Psoas muscle (tissue), 8 donors: ENCODE data around the gene ACKR1. TPM values are rescaled to one million over a fixed set of nuclear protein-coding genes. Genes with fewer than 3 reads are reported as not detected.

Experiments
- ATAC-seq, 4 donors: fragments of 200-7000 bp; cut with Tn5 transposase; one replicate each; pipeline ENCODE4 v1.9.1; 2020; ENCODE audit warnings: moderate library complexity in 3 of 4, mild to moderate bottlenecking in 2 of 4
- DNase-seq, 2 donors: peaks; one replicate each; pipeline ENCODE4 v3.0.0-alpha.2; 2020
- H3K27ac ChIP-seq: fragments of 200-600 bp; one replicate; pipeline ENCODE4 v1.8.0; 2022
- H3K27me3 ChIP-seq, 3 donors: fragments of 200-600 bp in 1 of 3; one replicate each; pipeline versions ENCODE4 v1.6.1 to v1.8.0; 2013 to 2022; ENCODE audit warnings: low read length in 2 of 3, mild to moderate bottlenecking in 2 of 3, moderate library complexity in 1 of 3; ENCODE audit not compliant: insufficient read depth in 3 of 3
- H3K36me3 ChIP-seq, 2 donors: fragments of 200-600 bp in 1 of 2; one replicate each; pipeline versions ENCODE4 v1.6.1 to v1.8.0; 2013 to 2022; ENCODE audit warnings: low read depth in 1 of 2, mild to moderate bottlenecking in 1 of 2, moderate library complexity in 1 of 2; ENCODE audit not compliant: insufficient read depth in 1 of 2
- H3K4me1 ChIP-seq: fragments of 200-600 bp; one replicate; pipeline ENCODE4 v1.8.0; 2022
- H3K4me3 ChIP-seq: fragments of 200-600 bp; one replicate; pipeline ENCODE4 v1.8.0; 2022; ENCODE audit warnings: mild to moderate bottlenecking
- H3K9me3 ChIP-seq: fragments of 200-600 bp; one replicate; pipeline ENCODE4 v1.8.0; 2022
- WGBS, 3 donors: extraction: QIAGEN DNeasy Blood & Tissue Kit; methylation state at CpG; one replicate each; pipeline versions ENCODE4 v1.1.6 to v1.1.7; 2013; 5-methylcytosine and 5-hydroxymethylcytosine counted together
- intact Hi-C, 2 donors: fragments of 100-400 bp; cut with DNase I; formaldehyde crosslinking; loops; one replicate each; pipeline versions ENCODE4 v1.11.0 to v1.14.2; 2022
- polyA plus RNA-seq, 3 donors: library from polyadenylated mRNA; stranded (reverse); fragments of 200-250 nt; gene quantifications; one replicate each; pipeline ENCODE4 v1.2.3, GENCODE V29; 2013
- total RNA-seq, 4 donors: library from RNA; stranded (reverse); fragmentation: NEBNext Ultra II Directional in 2 of 4; extraction: Animal tissue kit (Norgen Biotek cat#: 25700) in 2 of 4; gene quantifications; one replicate each; pipeline versions ENCODE4 v1.2.1 to v1.2.4, GENCODE V29; 2021 to 2023
- TF ChIP-seq, protein P1 (sequence below): fragments of 200-600 bp; IDR thresholded peaks from one replicate; pipeline ENCODE4 v1.8.0; 2022; ENCODE audit warnings: antibody characterized with exemption
- donor health status: healthy with polysubstance abuse.
- donor health status: DM: no; HTN: no; CAD: no; lungs with moderate emphysema.
- donor health status: Bipolar disorder and iron deficiency.
- donor health status: healthy.
- donor health status: DM: yes; HTN: yes; CAD: no.
- donor health status: DM: no; HTN: no; CAD: no.
- donor health status: DM: no; HTN: no; CAD: no.
- donor health status: DM: yes; HTN: yes; CAD: no.

Gene ACKR1
- total and polyA plus RNA-seq, 7 donors = 11.1 to 24.0 (median 15.2) TPM

DNA sequence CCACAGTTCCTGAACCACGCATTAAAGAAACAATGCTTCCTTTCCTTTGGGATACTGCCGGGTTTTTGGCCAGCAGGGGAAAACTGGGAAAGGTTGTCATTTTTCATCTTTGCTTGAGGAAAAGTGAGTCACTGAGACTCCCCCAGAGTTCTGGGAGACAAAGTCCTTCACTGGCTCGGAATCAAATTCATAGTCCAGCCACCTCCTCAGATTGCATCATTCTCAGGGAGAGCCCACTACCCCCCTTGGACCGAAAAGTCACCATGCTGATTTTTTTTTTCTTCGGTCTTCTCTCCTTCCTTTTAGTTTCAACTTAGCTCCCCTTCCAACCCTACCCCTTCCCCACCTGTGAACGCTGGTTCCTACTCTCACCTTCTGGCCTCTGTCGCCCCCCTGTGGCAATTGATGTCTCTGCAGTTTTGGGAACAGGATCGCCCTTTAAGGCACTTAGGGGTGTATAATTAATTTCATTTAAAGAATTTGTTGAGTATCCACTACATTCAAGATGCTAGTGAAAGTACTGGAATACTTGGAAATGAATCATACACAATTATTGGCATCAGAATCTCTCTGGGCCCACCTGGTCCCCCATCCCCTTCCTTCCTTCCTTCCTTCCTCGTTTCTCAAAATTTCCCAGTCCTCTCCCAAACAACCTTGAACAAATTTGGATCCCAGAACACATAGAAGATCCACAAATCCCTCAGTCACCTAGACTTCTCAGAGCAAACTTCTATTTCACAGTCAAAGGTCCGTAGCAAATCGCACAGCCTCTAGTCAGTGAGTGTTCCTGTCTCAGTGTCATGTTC is 6.9 kb downstream of the ACKR1 start:
- intact Hi-C loops = loop anchor here (2.0 to 10.0 kb wide), 5 partner anchors 49 to 681 kb away; partner anchors contain the start of gene DUSP23 (in 1 of the 2)
- ATAC-seq = peak; percentile 17 to 66 (median 58)
- Histone ChIP-seq H3K4me1 (no peaks in the 10 kb centered on the region), H3K27me3 (peaks cover 3 to 28% (median 4%) of the 10 kb centered on the region in 3 donors), H3K9me3 (no peaks in the 10 kb centered on the region), H3K4me3 (no peak overlapping the region), H3K36me3 (no peaks in the 10 kb centered on the region), H3K27ac (no peak overlapping the region)
- DNase-seq = peak in 1 of 2 donors; percentile 33
- TF ChIP-seq, protein P1, sequence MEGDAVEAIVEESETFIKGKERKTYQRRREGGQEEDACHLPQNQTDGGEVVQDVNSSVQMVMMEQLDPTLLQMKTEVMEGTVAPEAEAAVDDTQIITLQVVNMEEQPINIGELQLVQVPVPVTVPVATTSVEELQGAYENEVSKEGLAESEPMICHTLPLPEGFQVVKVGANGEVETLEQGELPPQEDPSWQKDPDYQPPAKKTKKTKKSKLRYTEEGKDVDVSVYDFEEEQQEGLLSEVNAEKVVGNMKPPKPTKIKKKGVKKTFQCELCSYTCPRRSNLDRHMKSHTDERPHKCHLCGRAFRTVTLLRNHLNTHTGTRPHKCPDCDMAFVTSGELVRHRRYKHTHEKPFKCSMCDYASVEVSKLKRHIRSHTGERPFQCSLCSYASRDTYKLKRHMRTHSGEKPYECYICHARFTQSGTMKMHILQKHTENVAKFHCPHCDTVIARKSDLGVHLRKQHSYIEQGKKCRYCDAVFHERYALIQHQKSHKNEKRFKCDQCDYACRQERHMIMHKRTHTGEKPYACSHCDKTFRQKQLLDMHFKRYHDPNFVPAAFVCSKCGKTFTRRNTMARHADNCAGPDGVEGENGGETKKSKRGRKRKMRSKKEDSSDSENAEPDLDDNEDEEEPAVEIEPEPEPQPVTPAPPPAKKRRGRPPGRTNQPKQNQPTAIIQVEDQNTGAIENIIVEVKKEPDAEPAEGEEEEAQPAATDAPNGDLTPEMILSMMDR = peak; percentile 75
- WGBS, 3 donors = 24 to 27% (median 27%) methylated on average over 11 of the region's 11 CpGs

DNA sequence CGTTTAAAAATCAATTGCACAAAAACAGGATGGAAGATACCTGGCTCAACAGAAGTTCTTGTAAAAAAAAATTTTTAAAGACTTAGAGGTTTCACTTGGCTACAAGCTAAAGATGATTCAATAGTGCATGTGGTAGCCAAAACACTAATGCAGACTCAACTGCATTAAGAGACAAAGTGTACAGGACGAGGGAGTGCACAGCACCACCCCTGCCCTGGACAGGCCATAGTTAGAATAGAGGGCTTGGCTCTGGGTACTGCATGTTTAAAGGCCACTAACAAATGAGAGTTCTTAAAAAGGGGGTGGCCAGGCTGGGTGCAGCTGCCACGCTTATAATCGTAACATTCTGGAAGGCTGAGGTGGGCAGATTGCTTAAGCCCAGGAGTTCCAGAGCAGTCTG is 7.9 kb downstream of the ACKR1 start:
- intact Hi-C loops = loop anchor here (2.0 to 10.0 kb wide), 5 partner anchors 50 to 680 kb away; partner anchors contain the start of gene DUSP23 (in 1 of the 2)
- H3K36me3 ChIP-seq = no peaks in the 10 kb centered on the region
- no peaks in the 10 kb centered on the region for H3K9me3 ChIP-seq
- H3K27me3 ChIP-seq = peaks cover 3 to 27% (median 4%) of the 10 kb centered on the region in 3 donors
- H3K27ac ChIP-seq = no peak overlapping the region
- no peaks in the 10 kb centered on the region for H3K4me1 ChIP-seq
- TF ChIP-seq, protein P1 = no peak
- 60 to 77% (median 61%) methylated on average over 4 of the region's 4 CpGs for WGBS, 3 donors
- no peak for DNase-seq
- H3K4me3 ChIP-seq = no peak overlapping the region
- ATAC-seq = no peak

DNA sequence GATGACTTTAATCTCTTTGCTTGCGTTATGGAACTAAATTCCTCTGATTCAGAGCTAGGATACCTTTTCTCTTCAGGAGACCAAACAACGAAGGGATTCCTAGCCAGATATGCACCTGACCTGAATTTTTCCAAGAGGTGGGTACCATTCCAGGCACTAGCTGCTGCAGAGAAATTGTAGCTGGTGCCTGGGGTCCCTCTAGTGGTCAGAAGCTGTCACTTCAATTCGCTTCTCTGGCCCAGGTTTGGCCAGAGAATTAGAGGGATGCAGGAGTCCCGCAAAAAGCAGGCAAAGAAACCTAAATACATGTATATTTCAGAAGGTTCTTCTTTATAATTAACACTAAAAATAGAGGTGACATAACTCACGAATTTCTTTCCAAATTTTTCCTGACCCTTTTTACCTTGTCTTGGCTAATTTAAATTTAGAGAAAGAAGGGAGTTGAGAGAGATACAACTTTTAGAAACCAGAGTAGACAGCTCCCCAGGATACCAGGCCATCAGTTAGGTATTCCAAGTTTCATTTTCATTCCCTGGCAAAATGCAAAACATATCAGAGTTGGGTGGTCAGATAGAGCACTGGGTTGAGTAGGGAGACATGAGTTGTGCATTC is 9.6 kb downstream of the ACKR1 start:
- DNase-seq (no peak), ATAC-seq (peak in 3 of 4 donors; percentile 67 to 74 (median 73))
- Histone ChIP-seq H3K4me3 (no peak overlapping the region), H3K4me1 (no peaks in the 10 kb centered on the region), H3K9me3 (no peaks in the 10 kb centered on the region), H3K27ac (no peak overlapping the region), H3K36me3 (no peaks in the 10 kb centered on the region), H3K27me3 (peaks cover 0 to 18% (median 3%) of the 10 kb centered on the region in 3 donors)
- TF ChIP-seq, protein P1 = peak; percentile 80
- intact Hi-C loops = loop anchor here (5.0 to 10.0 kb wide), 3 partner anchors 52 to 678 kb away; partner anchors contain the start of gene DUSP23 (in 1 of the 2)
- 3 to 8% (median 4%) methylated on average over 5 of the region's 5 CpGs for WGBS, 3 donors

DNA sequence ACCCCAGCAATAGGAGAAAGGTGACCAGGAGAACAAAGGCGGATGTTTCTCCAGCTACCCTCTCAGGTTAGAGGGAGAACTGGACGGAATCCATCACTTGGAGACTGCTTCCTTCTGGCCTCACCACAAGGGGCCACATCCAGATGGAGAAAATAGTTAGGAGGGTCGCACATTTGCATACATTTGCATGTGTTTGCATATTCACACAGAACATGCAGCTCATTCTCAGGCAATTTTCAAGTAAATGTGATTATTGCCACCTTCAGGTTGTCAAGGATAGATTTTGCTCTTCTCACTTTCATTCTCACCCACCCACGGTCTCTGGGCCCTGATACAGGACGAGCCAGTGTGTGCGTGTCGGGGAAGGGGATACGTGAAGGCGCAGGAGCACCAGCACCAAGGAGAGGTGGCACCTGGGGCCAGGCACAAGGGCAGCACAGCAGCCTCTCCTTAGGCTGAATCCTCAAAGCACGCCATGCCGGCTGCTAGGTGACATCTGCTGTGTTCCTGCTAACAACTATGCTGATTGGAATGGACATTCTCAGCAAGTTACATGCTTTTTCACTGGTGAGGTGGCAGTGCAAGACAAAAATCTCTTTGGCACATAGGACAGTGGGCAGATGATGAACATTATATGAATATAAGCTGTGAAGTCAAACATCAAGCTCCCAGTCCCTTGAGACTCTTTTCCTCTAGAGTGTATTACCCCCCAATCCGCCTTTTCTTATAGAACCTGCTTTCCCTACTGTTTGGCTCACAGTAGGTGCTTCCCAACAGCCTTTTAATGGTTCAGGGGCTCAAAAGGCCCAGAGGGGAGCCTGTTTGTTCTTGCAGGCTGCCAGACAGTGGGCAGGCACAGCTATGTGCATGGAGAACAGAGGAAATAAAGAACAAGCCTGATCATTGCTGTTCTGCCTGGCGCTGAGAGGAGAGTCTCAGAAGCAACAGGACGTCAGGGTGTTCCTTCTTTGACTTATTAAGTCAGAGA is 14.3 kb downstream of the ACKR1 start:
- intact Hi-C loops = loop anchor here in 1 of 2 donors (10.0 kb wide), 1 partner anchor 566 kb away; the partner anchor contains the start of gene DUSP23
- DNase-seq (no peak), ATAC-seq (no peak)
- TF ChIP-seq, protein P1 = no peak
- Histone ChIP-seq H3K9me3 (no peaks in the 10 kb centered on the region), H3K36me3 (no peaks in the 10 kb centered on the region), H3K27me3 (peaks cover 0 to 6% (median 0%) of the 10 kb centered on the region in 3 donors), H3K4me1 (no peaks in the 10 kb centered on the region), H3K4me3 (no peak overlapping the region), H3K27ac (no peak overlapping the region)
- 44 to 51% (median 48%) methylated on average over 14 of the region's 14 CpGs for WGBS, 3 donors
